Effector memory CD4-positive, alpha-beta T cell (primary cell): ENCODE data around the gene CDH23.

Source experiments
- DNase-seq, 3 donors: peaks; one replicate each; pipeline ENCODE4 v3.0.0-alpha.2; 2020
- H3K27ac ChIP-seq: 2 replicates; pipeline ENCODE4 v1.7.0; 2013; ENCODE audit warnings: mild to moderate bottlenecking, low read length, moderate library complexity; ENCODE audit not compliant: insufficient read depth, poor library complexity, severe bottlenecking
- H3K27me3 ChIP-seq: replicated peaks from 2 replicates; pipeline ENCODE4 v1.7.0; 2013; ENCODE audit warnings: mild to moderate bottlenecking, low read length; ENCODE audit not compliant: insufficient read depth, control insufficient read depth, poor library complexity, severe bottlenecking
- H3K36me3 ChIP-seq: 2 replicates; pipeline ENCODE4 v1.7.0; 2013; ENCODE audit warnings: mild to moderate bottlenecking, low read length, moderate library complexity; ENCODE audit not compliant: control insufficient read depth, insufficient read depth
- H3K4me1 ChIP-seq: 2 replicates; pipeline ENCODE4 v1.7.0; 2013; ENCODE audit warnings: low read length, mild to moderate bottlenecking; ENCODE audit not compliant: control insufficient read depth, insufficient read depth, poor library complexity, severe bottlenecking
- H3K4me3 ChIP-seq: 2 replicates; pipeline ENCODE4 v1.7.0; 2013; ENCODE audit warnings: low read length, low read depth, mild to moderate bottlenecking; ENCODE audit not compliant: insufficient read depth, poor library complexity, severe bottlenecking
- H3K9me3 ChIP-seq: 2 replicates; pipeline ENCODE4 v1.7.0; 2013; ENCODE audit warnings: mild to moderate bottlenecking, low read length, moderate library complexity; ENCODE audit not compliant: control insufficient read depth

The CDH23 gene

GRCh38 chr10:71840177-71840957, 443.6 kb downstream of the CDH23 start:
- Histone ChIP-seq H3K27ac (no peak overlapping the region), H3K9me3 (no peaks in the 10 kb centered on the region), H3K27me3 (no peaks in the 10 kb centered on the region), H3K4me3 (no peak overlapping the region), H3K4me1 (peaks cover 7% of the 10 kb centered on the region), H3K36me3 (no peaks in the 10 kb centered on the region)
- DNase-seq = no peak

GRCh38 chr10:71840958-71841335, 444.2 kb downstream of the CDH23 start:
- Histone ChIP-seq H3K36me3 (no peaks in the 10 kb centered on the region), H3K4me3 (no peak overlapping the region), H3K9me3 (no peaks in the 10 kb centered on the region), H3K4me1 (peaks cover 7% of the 10 kb centered on the region), H3K27me3 (no peaks in the 10 kb centered on the region), H3K27ac (no peak overlapping the region)
- DNase-seq = no peak

- no peaks in the 10 kb centered on the region for H3K9me3 ChIP-seq
- H3K27me3 ChIP-seq = no peaks in the 10 kb centered on the region
- H3K27ac ChIP-seq = no peak overlapping the region
- H3K4me1 ChIP-seq = peaks cover 7% of the 10 kb centered on the region
- no peaks in the 10 kb centered on the region for H3K36me3 ChIP-seq
- DNase-seq = no peak
- H3K4me3 ChIP-seq = no peak overlapping the region
Observed at GRCh38 chr10:71842422-71842821, 445.7 kb downstream of the CDH23 start.

- no peak for DNase-seq
- no peak overlapping the region for H3K4me3 ChIP-seq
- H3K9me3 ChIP-seq = no peaks in the 10 kb centered on the region
- no peaks in the 10 kb centered on the region for H3K27me3 ChIP-seq
- H3K36me3 ChIP-seq = no peaks in the 10 kb centered on the region
- H3K4me1 ChIP-seq = peaks cover 6% of the 10 kb centered on the region
- H3K27ac ChIP-seq = no peak overlapping the region
Observed at GRCh38 chr10:71842856-71843686, 446.4 kb downstream of the CDH23 start.

- H3K4me1 ChIP-seq = peaks cover 3% of the 10 kb centered on the region
Observed at GRCh38 chr10:71844084-71844483, 447.4 kb downstream of the CDH23 start.

GRCh38 chr10:71844695-71845094, 448.0 kb downstream of the CDH23 start:
- Histone ChIP-seq H3K9me3 (no peaks in the 10 kb centered on the region), H3K27me3 (no peaks in the 10 kb centered on the region), H3K27ac (no peak overlapping the region), H3K4me1 (peaks cover 3% of the 10 kb centered on the region), H3K36me3 (no peaks in the 10 kb centered on the region), H3K4me3 (no peak overlapping the region)
- DNase-seq = no peak

More at GRCh38 chr10:71844084-71844483, 447.4 kb downstream of the CDH23 start:
- DNase-seq = no peak
- Histone ChIP-seq H3K4me3 (no peak overlapping the region), H3K27me3 (no peaks in the 10 kb centered on the region), H3K9me3 (no peaks in the 10 kb centered on the region), H3K27ac (no peak overlapping the region), H3K36me3 (no peaks in the 10 kb centered on the region)

- DNase-seq = no peak
- no peaks in the 10 kb centered on the region for H3K4me1 ChIP-seq
- no peaks in the 10 kb centered on the region for H3K9me3 ChIP-seq
- no peak overlapping the region for H3K27ac ChIP-seq
- no peak overlapping the region for H3K4me3 ChIP-seq
- H3K27me3 ChIP-seq = no peaks in the 10 kb centered on the region
- no peaks in the 10 kb centered on the region for H3K36me3 ChIP-seq
Observed at GRCh38 chr10:71845410-71846405, 449.0 kb downstream of the CDH23 start.

- H3K27ac ChIP-seq = no peak overlapping the region
- H3K27me3 ChIP-seq = no peaks in the 10 kb centered on the region
- H3K4me1 ChIP-seq = no peaks in the 10 kb centered on the region
- no peaks in the 10 kb centered on the region for H3K9me3 ChIP-seq
- no peak for DNase-seq
- H3K4me3 ChIP-seq = no peak overlapping the region
- H3K36me3 ChIP-seq = no peaks in the 10 kb centered on the region
Observed at GRCh38 chr10:71846816-71847215, 450.1 kb downstream of the CDH23 start.

GRCh38 chr10:71847418-71847817, 450.7 kb downstream of the CDH23 start:
- no peaks in the 10 kb centered on the region for H3K27me3 ChIP-seq
- H3K4me3 ChIP-seq = no peak overlapping the region
- H3K4me1 ChIP-seq = no peaks in the 10 kb centered on the region
- H3K27ac ChIP-seq = no peak overlapping the region
- H3K9me3 ChIP-seq = no peaks in the 10 kb centered on the region
- H3K36me3 ChIP-seq = no peaks in the 10 kb centered on the region
- DNase-seq = no peak
